Suprapubic skin (tissue), 4 donors: ENCODE measurements around the gene CAPZB. TPM values are rescaled to one million over a fixed set of nuclear protein-coding genes. Genes with fewer than 3 reads are reported as not detected.
"Not testable (repeated sequence)": the region's sequence is repeated elsewhere in the genome, so short reads cannot be mapped to it uniquely, and the experiment has no call there.

Experiments
- DNase-seq, 2 donors: peaks; one replicate each; pipeline ENCODE4 v3.0.0-alpha.2; 2019; ENCODE audit warnings: low spot score in 2 of 2
- H3K27ac ChIP-seq: fragments of 200-600 bp; sonication (generic); one replicate; pipeline ENCODE4 v1.5.1; 2019
- H3K27me3 ChIP-seq: fragments of 200-600 bp; sonication (generic); one replicate; pipeline ENCODE4 v1.5.1; 2019
- H3K36me3 ChIP-seq: fragments of 200-600 bp; sonication (generic); one replicate; pipeline ENCODE4 v1.5.1; 2019
- H3K4me1 ChIP-seq: fragments of 200-600 bp; sonication (generic); one replicate; pipeline ENCODE4 v1.5.1; 2019
- H3K4me3 ChIP-seq: fragments of 200-600 bp; sonication (generic); one replicate; pipeline ENCODE4 v1.5.1; 2019; ENCODE audit warnings: mild to moderate bottlenecking
- H3K9me3 ChIP-seq: fragments of 200-600 bp; sonication (generic); one replicate; pipeline ENCODE4 v1.5.1; 2019
- EP300 ChIP-seq: sonication (generic); formaldehyde crosslinking; IDR thresholded peaks from one replicate; pipeline ENCODE4 v1.6.1; 2017; ENCODE audit warnings: antibody characterized with exemption
- POLR2A ChIP-seq, 2 donors: fragments of 450-650 bp; IDR thresholded peaks; one replicate each; pipeline ENCODE4 v1.6.1; 2017; ENCODE audit warnings: antibody characterized with exemption in 2 of 2, mild to moderate bottlenecking in 2 of 2, moderate library complexity in 2 of 2
- POLR2AphosphoS5 ChIP-seq, 3 donors: sonication (generic); formaldehyde crosslinking; IDR thresholded peaks; one replicate each; pipeline ENCODE4 v1.6.1; 2017; ENCODE audit warnings: antibody characterized with exemption in 3 of 3
- WGBS: methylation state at CpG from one replicate; pipeline ENCODE4 v1.1.5; 2018; 5-methylcytosine and 5-hydroxymethylcytosine counted together
- total RNA-seq, 4 donors: library from RNA; depleted of rRNA; stranded (reverse); fragments of >200 nt; gene quantifications; one replicate each; pipeline ENCODE4 v1.1.0, GENCODE V29; 2016
- TF ChIP-seq, protein P1 (sequence below), 2 donors: fragments of 200-600 bp in 1 of 2; fragments of 450-650 bp in 1 of 2; sonication (generic) in 1 of 2; IDR thresholded peaks; one replicate each; pipeline ENCODE4 v1.5.1; 2016 to 2019; ENCODE audit warnings: antibody characterized with exemption in 2 of 2, mild to moderate bottlenecking in 1 of 2, moderate library complexity in 1 of 2

Gene CAPZB
- total RNA-seq, 4 donors from 2014 or later = 101 to 130 (median 126) TPM

DNA sequence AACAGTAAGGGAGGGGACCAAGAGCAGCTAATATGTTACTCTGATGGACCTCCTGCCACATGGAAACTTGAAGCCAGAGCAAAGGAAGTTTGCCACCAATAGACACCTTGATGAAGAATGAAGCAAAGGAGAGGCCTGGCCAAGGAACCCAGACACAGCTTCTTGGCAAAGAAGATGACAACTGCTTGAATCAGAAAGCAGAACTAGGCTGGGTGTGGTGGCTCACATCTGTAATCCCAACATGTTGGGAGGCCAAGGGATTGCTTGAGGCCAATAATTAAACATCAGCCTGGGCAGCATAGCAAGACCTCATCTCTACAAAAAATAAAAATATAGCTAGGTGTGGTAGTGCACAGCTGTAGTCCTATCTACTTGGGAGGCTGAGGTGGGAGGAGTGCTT is 31.7 kb upstream of the CAPZB start:
- TF ChIP-seq, protein P1, sequence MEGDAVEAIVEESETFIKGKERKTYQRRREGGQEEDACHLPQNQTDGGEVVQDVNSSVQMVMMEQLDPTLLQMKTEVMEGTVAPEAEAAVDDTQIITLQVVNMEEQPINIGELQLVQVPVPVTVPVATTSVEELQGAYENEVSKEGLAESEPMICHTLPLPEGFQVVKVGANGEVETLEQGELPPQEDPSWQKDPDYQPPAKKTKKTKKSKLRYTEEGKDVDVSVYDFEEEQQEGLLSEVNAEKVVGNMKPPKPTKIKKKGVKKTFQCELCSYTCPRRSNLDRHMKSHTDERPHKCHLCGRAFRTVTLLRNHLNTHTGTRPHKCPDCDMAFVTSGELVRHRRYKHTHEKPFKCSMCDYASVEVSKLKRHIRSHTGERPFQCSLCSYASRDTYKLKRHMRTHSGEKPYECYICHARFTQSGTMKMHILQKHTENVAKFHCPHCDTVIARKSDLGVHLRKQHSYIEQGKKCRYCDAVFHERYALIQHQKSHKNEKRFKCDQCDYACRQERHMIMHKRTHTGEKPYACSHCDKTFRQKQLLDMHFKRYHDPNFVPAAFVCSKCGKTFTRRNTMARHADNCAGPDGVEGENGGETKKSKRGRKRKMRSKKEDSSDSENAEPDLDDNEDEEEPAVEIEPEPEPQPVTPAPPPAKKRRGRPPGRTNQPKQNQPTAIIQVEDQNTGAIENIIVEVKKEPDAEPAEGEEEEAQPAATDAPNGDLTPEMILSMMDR (IDR thresholded peaks at IDR 0.05) = no peak
- TF ChIP-seq POLR2A (IDR thresholded peaks at IDR 0.05) (no peak), EP300 (no peak), POLR2AphosphoS5 (IDR thresholded peaks at IDR 0.05) (no peak)
- no peaks in the 10 kb centered on the region for H3K9me3 ChIP-seq
- no peak overlapping the region for H3K4me3 ChIP-seq
- H3K27ac ChIP-seq = no peak overlapping the region
- no peak for DNase-seq
- H3K27me3 ChIP-seq = no peaks in the 10 kb centered on the region
- no peaks in the 10 kb centered on the region for H3K36me3 ChIP-seq
- peaks cover 5% of the 10 kb centered on the region for H3K4me1 ChIP-seq

DNA sequence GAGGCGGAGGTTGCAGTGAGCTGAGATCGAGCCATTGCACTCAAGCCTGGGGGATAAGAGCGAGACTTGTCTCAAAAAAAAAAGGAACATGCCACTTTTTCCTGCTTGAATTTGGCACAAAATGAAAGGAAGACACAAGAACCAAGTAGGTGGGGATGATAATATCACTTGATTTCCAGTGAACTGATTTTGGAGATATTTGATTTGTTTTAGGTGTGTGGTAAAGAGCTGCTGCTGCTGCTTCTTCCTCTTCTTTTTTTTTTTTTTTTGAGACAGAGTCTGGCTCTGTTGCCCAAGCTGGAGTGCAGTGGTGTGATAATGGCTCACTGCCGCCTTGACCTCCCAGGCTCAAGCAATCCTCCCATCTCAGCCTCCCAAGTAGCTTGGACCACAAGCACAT is 29.9 kb upstream of the CAPZB start:
- WGBS = 94% methylated on average over 4 of the region's 4 CpGs
- no peaks in the 10 kb centered on the region for H3K27me3 ChIP-seq

DNA sequence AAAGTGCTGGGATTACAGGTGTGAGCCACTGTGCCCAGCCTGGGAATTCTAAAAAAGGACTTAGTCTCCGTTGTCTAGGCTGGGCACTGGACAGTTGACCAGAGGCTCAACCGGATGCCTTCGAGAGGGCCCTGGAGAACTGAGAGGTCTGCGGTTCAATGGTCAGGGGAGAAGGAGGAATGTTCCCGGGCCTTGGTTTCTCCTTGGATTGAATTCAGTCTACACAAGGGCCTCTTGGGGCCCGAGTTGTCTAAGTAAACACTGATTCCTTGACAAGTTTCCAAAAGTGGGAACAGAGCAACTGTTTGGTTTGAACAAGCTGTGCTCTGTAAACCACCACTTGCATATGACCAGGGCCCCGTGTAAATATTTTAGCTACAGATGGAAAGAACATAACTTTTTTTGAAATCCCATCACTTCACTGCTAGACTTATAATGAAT is 29.1 kb upstream of the CAPZB start:
- no peak overlapping the region for H3K4me3 ChIP-seq
- TF ChIP-seq POLR2A (IDR thresholded peaks at IDR 0.05) (no peak), EP300 (no peak), POLR2AphosphoS5 (IDR thresholded peaks at IDR 0.05) (no peak)
- no peaks in the 10 kb centered on the region for H3K36me3 ChIP-seq
- H3K9me3 ChIP-seq = no peaks in the 10 kb centered on the region
- DNase-seq = no peak
- peaks cover 6% of the 10 kb centered on the region for H3K4me1 ChIP-seq
- no peaks in the 10 kb centered on the region for H3K27me3 ChIP-seq
- 82% methylated on average over 7 of the region's 7 CpGs for WGBS
- no peak overlapping the region for H3K27ac ChIP-seq

More for the DNA sequence above, 29.9 kb upstream of the CAPZB start:
- Histone ChIP-seq H3K4me3 (no peak overlapping the region), H3K4me1 (peaks cover 5% of the 10 kb centered on the region), H3K36me3 (no peaks in the 10 kb centered on the region), H3K9me3 (no peaks in the 10 kb centered on the region), H3K27ac (no peak overlapping the region)
- TF ChIP-seq POLR2AphosphoS5 (IDR thresholded peaks at IDR 0.05) (no peak), EP300 (no peak), POLR2A (IDR thresholded peaks at IDR 0.05) (no peak)
- TF ChIP-seq, protein P1 (IDR thresholded peaks at IDR 0.05) = no peak
- DNase-seq = no peak

DNA sequence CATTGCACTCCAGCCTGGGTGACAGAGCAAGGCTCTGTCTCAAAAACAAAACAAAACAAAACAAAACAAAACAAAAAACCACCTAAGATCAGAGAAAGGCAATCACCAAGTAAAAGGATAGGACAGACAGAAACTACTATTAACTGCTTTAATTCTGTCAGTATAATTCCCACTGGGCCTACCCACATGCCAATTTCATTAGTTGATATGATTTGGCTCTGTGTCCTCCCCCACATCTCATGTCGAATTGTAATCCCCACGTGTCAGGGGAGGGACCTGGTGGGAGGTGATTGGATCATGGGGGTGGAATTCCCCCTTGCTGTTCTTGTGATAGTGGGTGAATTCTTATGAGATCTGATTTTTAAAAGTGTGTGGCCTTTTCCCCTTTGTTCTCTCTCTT is 27.2 kb upstream of the CAPZB start:
- Histone ChIP-seq H3K4me1 (peaks cover 9% of the 10 kb centered on the region), H3K27me3 (no peaks in the 10 kb centered on the region), H3K27ac (no peak overlapping the region), H3K9me3 (no peaks in the 10 kb centered on the region), H3K36me3 (no peaks in the 10 kb centered on the region), H3K4me3 (no peak overlapping the region)
- 16% methylated on average over 2 of the region's 2 CpGs for WGBS
- TF ChIP-seq, protein P1 (IDR thresholded peaks at IDR 0.05) = no peak
- no peak for TF ChIP-seq POLR2A (IDR thresholded peaks at IDR 0.05)
- no peak for TF ChIP-seq EP300
- TF ChIP-seq POLR2AphosphoS5 (IDR thresholded peaks at IDR 0.05) = no peak
- DNase-seq = no peak

DNA sequence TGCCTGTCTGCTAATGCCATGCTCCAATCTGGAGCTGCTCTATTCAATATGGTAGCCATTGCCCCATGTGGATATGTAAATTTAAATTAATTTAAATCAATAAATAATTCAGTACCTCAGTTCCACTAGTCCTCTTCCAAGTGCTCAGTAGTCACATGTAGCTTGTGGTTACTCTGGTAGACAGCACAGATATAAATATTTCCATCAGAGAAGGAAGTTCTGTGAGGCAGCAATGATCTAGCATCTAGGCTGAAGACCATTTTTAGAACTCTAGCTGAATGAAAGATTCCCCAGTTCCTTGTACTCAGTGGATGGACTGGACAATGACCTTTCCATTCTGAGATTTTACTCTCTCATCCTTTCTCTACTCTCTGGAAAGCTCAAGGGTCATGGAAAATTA is 25.8 kb upstream of the CAPZB start:
- peaks cover 15% of the 10 kb centered on the region for H3K4me1 ChIP-seq
- no peaks in the 10 kb centered on the region for H3K9me3 ChIP-seq
- H3K27ac ChIP-seq = no peak overlapping the region
- no peaks in the 10 kb centered on the region for H3K36me3 ChIP-seq
- TF ChIP-seq EP300 = no peak
- no peak for TF ChIP-seq POLR2A (IDR thresholded peaks at IDR 0.05)
- TF ChIP-seq, protein P1 (IDR thresholded peaks at IDR 0.05) = no peak
- TF ChIP-seq POLR2AphosphoS5 (IDR thresholded peaks at IDR 0.05) = no peak
- H3K4me3 ChIP-seq = no peak overlapping the region
- DNase-seq = no peak
- no peaks in the 10 kb centered on the region for H3K27me3 ChIP-seq

DNA sequence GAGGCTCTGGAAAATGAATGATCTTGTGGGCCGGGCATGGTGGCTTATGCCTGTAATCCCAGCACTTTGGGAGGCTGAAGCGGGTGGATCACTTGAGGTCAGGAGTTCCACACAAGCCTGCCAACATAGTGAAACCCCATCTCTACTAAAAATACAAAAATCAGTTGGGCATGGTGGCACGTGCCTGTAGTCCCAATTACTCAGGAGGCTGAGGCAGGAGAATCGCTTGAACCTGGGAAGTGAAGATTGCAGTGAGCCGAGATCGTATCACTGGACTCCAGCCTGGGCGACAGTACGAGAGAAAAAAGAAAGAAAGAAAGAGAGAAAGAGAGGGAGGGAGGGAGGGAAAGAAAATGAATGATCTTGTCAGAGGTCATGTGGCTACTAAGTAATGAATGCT is 24.3 kb upstream of the CAPZB start:
- not testable (repeated sequence) for H3K4me3 ChIP-seq, H3K9me3 ChIP-seq, H3K27ac ChIP-seq, H3K36me3 ChIP-seq, H3K27me3 ChIP-seq, DNase-seq
- H3K4me1 ChIP-seq = peaks cover 24% of the 10 kb centered on the region
- 88% methylated on average over 8 of the region's 8 CpGs for WGBS
